K562 (cell line): ENCODE results near the gene LRMDA. TPM values are rescaled to one million over a fixed set of nuclear protein-coding genes. Genes with fewer than 3 reads are reported as not detected.

ENCODE experiments used
- ATAC-seq: fragments of 200-7000 bp; cut with Tn5 transposase; 3 replicates; pipeline ENCODE4 v1.9.1; 2020; ENCODE audit warnings: moderate library complexity
- BruUV-seq: library from RNA; stranded (reverse); fragments of 400-500 nt; replicated peaks from 2 replicates; lab custom pipeline; 2021; lab: Mats Ljungman, UMichigan
- CTCF ChIA-PET: fragments of 300-600 bp; formaldehyde crosslinking; extraction: SDS; loops from one replicate; lab custom pipeline; 2021; ENCODE audit warnings: low intra/inter-chr PET ratio; lab: Yijun Ruan, JAX
- POLR2A ChIA-PET: fragments of 300-600, 350-650 bp; sonication (Branson Sonifier 250); formaldehyde crosslinking; extraction: SDS; loops from one replicate; lab custom pipeline; 2021; ENCODE audit warnings: antibody characterized with exemption, inconsistent platforms; lab: Yijun Ruan, JAX
- DNase-seq, 4 experiments: peaks; one replicate each; pipeline versions ENCODE4 v3.0.0 to v3.0.0-alpha.2; 2011 to 2018; ENCODE audit warnings: low spot score in 3 of 4, mixed read lengths in 3 of 4; ENCODE audit errors: extremely low read depth in 1 of 4
- FAIRE-seq: peaks from 2 replicates; lab custom pipeline; 2011; peaks lifted over from hg19 to GRCh38; lab: Jason Lieb, UNC
- H2AFZ ChIP-seq: 2 replicates; pipeline ENCODE4 v1.6.0; 2011; ENCODE audit warnings: low read depth, low read length, control low read depth, inconsistent platforms
- H3K27ac ChIP-seq: fragments of 200-600 bp; 3 replicates; pipeline ENCODE4 v1.8.0; 2011; ENCODE audit warnings: low read depth, mild to moderate bottlenecking, control low read depth, inconsistent platforms, low read length, moderate library complexity, mixed read lengths; ENCODE audit errors: extremely low read depth
- H3K27me3 ChIP-seq, 2 experiments: fragments of 300-600 bp in 1 of 2; 2 replicates in 1 of 2; 3 replicates in 1 of 2; pipeline versions ENCODE4 v1.6.0 to v1.8.0; 2011; ENCODE audit warnings: inconsistent platforms in 2 of 2, low read length in 2 of 2, mild to moderate bottlenecking in 1 of 2, mixed read lengths in 1 of 2, moderate library complexity in 1 of 2; ENCODE audit not compliant: control insufficient read depth in 2 of 2, insufficient read depth in 2 of 2
- H3K36me3 ChIP-seq: fragments of 300-600 bp; 3 replicates; pipeline ENCODE4 v1.8.0; 2011; ENCODE audit warnings: mild to moderate bottlenecking, low read length, inconsistent platforms; ENCODE audit not compliant: control insufficient read depth, insufficient read depth
- H3K4me1 ChIP-seq, 2 experiments: fragments of 200-600 bp in 1 of 2; replicated peaks in 1 of 2; 2 replicates in 1 of 2; 3 replicates in 1 of 2; pipeline versions ENCODE4 v1.5.1 to v1.8.0; 2011; ENCODE audit warnings: inconsistent platforms in 2 of 2, low read length in 2 of 2, mild to moderate bottlenecking in 1 of 2, mixed read lengths in 1 of 2, moderate library complexity in 1 of 2; ENCODE audit not compliant: control insufficient read depth in 2 of 2, insufficient read depth in 2 of 2
- H3K4me2 ChIP-seq: 2 replicates; pipeline ENCODE4 v1.6.1; 2011; ENCODE audit warnings: low read length, control low read depth, inconsistent platforms, mixed read lengths; ENCODE audit not compliant: insufficient read depth
- H3K4me3 ChIP-seq: fragments of 200-600 bp; sonication (generic), shearing (Covaris generic); 2 replicates; pipeline ENCODE4 v1.5.1; 2016; ENCODE audit warnings: control low read depth, inconsistent platforms
- H3K79me2 ChIP-seq: fragments of 200-600 bp; 3 replicates; pipeline ENCODE4 v1.8.0; 2011; ENCODE audit warnings: low read length, inconsistent platforms; ENCODE audit not compliant: control insufficient read depth, insufficient read depth
- H3K9ac ChIP-seq, 2 experiments: 2 replicates each; pipeline versions ENCODE4 v1.6.0 to v1.6.1; 2011; ENCODE audit warnings: low read depth in 2 of 2, low read length in 2 of 2, control low read depth in 1 of 2, inconsistent platforms in 1 of 2, mild to moderate bottlenecking in 1 of 2, mixed read lengths in 1 of 2; ENCODE audit not compliant: insufficient read depth in 1 of 2
- H3K9me1 ChIP-seq: one replicate; pipeline ENCODE4 v1.6.0; 2011; ENCODE audit warnings: inconsistent platforms, mild to moderate bottlenecking, low read length, moderate library complexity; ENCODE audit not compliant: control insufficient read depth, insufficient read depth
- H3K9me3 ChIP-seq: replicated peaks from 2 replicates; pipeline ENCODE4 v1.5.1; 2011; ENCODE audit warnings: low read depth, low read length, inconsistent platforms; ENCODE audit not compliant: control insufficient read depth, insufficient read depth
- H4K20me1 ChIP-seq: replicated peaks from 2 replicates; pipeline ENCODE4 v1.6.1; 2011; ENCODE audit warnings: low read length, inconsistent platforms, mixed read lengths; ENCODE audit not compliant: control insufficient read depth, insufficient read depth
- FOXJ3 ChIP-seq: sonication (generic); formaldehyde crosslinking; IDR thresholded peaks from 2 replicates; pipeline ENCODE4 v1.4.0; 2020; ENCODE audit warnings: mild to moderate bottlenecking, missing genetic modification reagents
- FOXP4 ChIP-seq: sonication (generic); formaldehyde crosslinking; IDR thresholded peaks from 2 replicates; pipeline ENCODE4 v1.8.0; 2022; ENCODE audit warnings: mild to moderate bottlenecking, missing genetic modification reagents, borderline replicate concordance
- TCF3 ChIP-seq: sonication (generic); formaldehyde crosslinking; IDR thresholded peaks from 2 replicates; pipeline ENCODE4 v1.4.0; 2020; ENCODE audit warnings: mild to moderate bottlenecking, missing genetic modification reagents
- ZNF407 ChIP-seq: fragments of 450-650 bp; IDR thresholded peaks from 2 replicates; pipeline ENCODE4 v1.6.1; 2016; ENCODE audit warnings: low read depth
- ZNF75A ChIP-seq: fragments of 450-650 bp; formaldehyde crosslinking; IDR thresholded peaks from 2 replicates; pipeline ENCODE4 v1.4.0; 2020; ENCODE audit warnings: mild to moderate bottlenecking
- WGBS: fragments of 100-300 bp; shearing (Covaris generic); methylation state at CpG from one replicate; pipeline ENCODE4 v1.1.6; 2016; ENCODE audit warnings: low coverage, mixed read lengths; ENCODE audit not compliant: insufficient coverage; ENCODE audit errors: missing lambda C conversion rate; 5-methylcytosine and 5-hydroxymethylcytosine counted together
- in situ Hi-C: fragments of 300-500 bp; cut with MboI; formaldehyde crosslinking; loops from 4 replicates; pipeline ENCODE4 v1.15.0; 2018; ENCODE audit warnings: inconsistent platforms, mixed read lengths
- intact Hi-C: fragments of 100-400 bp; cut with micrococcal nuclease; formaldehyde crosslinking; loops from 2 replicates; pipeline ENCODE4 v1.14.2; 2022
- polyA plus RNA-seq, 8 experiments: library from polyadenylated mRNA; depleted of rRNA in 4 of 8; stranded (reverse) in 5 of 8; unstranded in 3 of 8; fragments of >200 nt; fragmentation: Nextera tagmentation in 2 of 8; fragmentation: Illumina TruSeq in 1 of 8; extraction: Ambion mirVana in 2 of 8; extraction: Trizol in 1 of 8; gene quantifications; 2 replicates each; pipeline versions ENCODE4 v1.2.1 to v1.2.3, GENCODE V29; 2011 to 2014; ENCODE audit warnings: inconsistent platforms in 1 of 8, missing spikeins in 1 of 8
- total RNA-seq, 7 experiments: library from RNA; depleted of rRNA in 6 of 7; stranded (reverse); fragments of >200 nt in 6 of 7; fragmentation: Illumina TruSeq in 2 of 7; extraction: Trizol in 2 of 7; gene quantifications; 2 replicates each; pipeline versions ENCODE4 v1.2.1 to v1.2.3, GENCODE V29; 2011 to 2021; ENCODE audit warnings: low replicate concordance in 1 of 7

The LRMDA gene
- total and polyA plus RNA-seq, 9 of the 15 experiments (the other 6 are each of a cell fraction or from before 2014, with no cell fraction given): 0.25 TPM; not detected in 8

- H3K79me2 ChIP-seq: no peaks in the 10 kb centered on the region
Measured at GRCh38 chr10:75464478-75465449, 33.3 kb downstream of the LRMDA start.

More at GRCh38 chr10:75464478-75465449, 33.3 kb downstream of the LRMDA start:
- FAIRE-seq (no peak), ATAC-seq (no peak), DNase-seq (no peak)
- BruUV-seq: no TSS peak
- TF ChIP-seq ZNF75A (CRISPR knock-in tag): no peak
- no peak for TF ChIP-seq FOXJ3 (CRISPR knock-in tag)
- TF ChIP-seq FOXP4 (CRISPR knock-in tag): no peak
- TF ChIP-seq TCF3 (CRISPR knock-in tag): no peak
- TF ChIP-seq ZNF407: no peak
- H4K20me1 ChIP-seq: no peaks in the 10 kb centered on the region
- intact Hi-C loops (no loop called here), in situ Hi-C loops (no loop called here)
- no peaks in the 10 kb centered on the region for H3K4me1 ChIP-seq
- H3K9ac ChIP-seq: no peak overlapping the region
- POLR2A ChIA-PET: interaction anchor here (0.6 kb wide), 2 partner anchors 495 to 1518 kb away, joined by 3 to 4 read pairs; no protein-coding TSS in a partner anchor
- WGBS: under 1% methylated on average over 10 of the region's 10 CpGs
- H3K27ac ChIP-seq: no peak overlapping the region
- H3K9me3 ChIP-seq: no peaks in the 10 kb centered on the region
- no peak overlapping the region for H2AFZ ChIP-seq
- no peak overlapping the region for H3K4me2 ChIP-seq
- H3K9me1 ChIP-seq: no peaks in the 10 kb centered on the region
- CTCF ChIA-PET: no interaction called here
- peaks cover 7 to 26% of the 10 kb centered on the region in 2 experiments for H3K27me3 ChIP-seq
- no peaks in the 10 kb centered on the region for H3K36me3 ChIP-seq
- no peak overlapping the region for H3K4me3 ChIP-seq
